Liver (tissue), 9 donors: Measurements from ENCODE around the gene MAP2K4. TPM values are rescaled to one million over a fixed set of nuclear protein-coding genes. Genes with fewer than 3 reads are reported as not detected.

Source experiments
- DNase-seq: peaks from one replicate; pipeline ENCODE4 v3.0.0-alpha.2; 2017; ENCODE audit warnings: low spot score
- H3K27ac ChIP-seq, 2 donors: one replicate each; pipeline ENCODE4 v1.7.0; 2013; ENCODE audit warnings: inconsistent platforms in 2 of 2, low read length in 2 of 2, control low read depth in 1 of 2, low read depth in 1 of 2, mild to moderate bottlenecking in 1 of 2
- H3K27me3 ChIP-seq, 4 donors: one replicate each; pipeline versions ENCODE4 v1.6.1 to v1.7.0; 2013; ENCODE audit warnings: low read length in 3 of 4, inconsistent platforms in 1 of 4, mild to moderate bottlenecking in 1 of 4, moderate library complexity in 1 of 4; ENCODE audit not compliant: control insufficient read depth in 4 of 4, insufficient read depth in 4 of 4
- H3K36me3 ChIP-seq, 4 donors: one replicate each; pipeline versions ENCODE4 v1.6.1 to v1.7.0; 2013; ENCODE audit warnings: low read length in 3 of 4, mild to moderate bottlenecking in 3 of 4, low read depth in 1 of 4, moderate library complexity in 1 of 4; ENCODE audit not compliant: control insufficient read depth in 4 of 4, insufficient read depth in 3 of 4
- H3K4me1 ChIP-seq, 4 donors: one replicate each; pipeline versions ENCODE4 v1.6.1 to v1.7.0; 2013; ENCODE audit warnings: low read length in 3 of 4, mild to moderate bottlenecking in 3 of 4, moderate library complexity in 1 of 4; ENCODE audit not compliant: control insufficient read depth in 4 of 4, insufficient read depth in 4 of 4
- H3K4me3 ChIP-seq, 3 donors: one replicate each; pipeline versions ENCODE4 v1.6.1 to v1.7.0; 2013; ENCODE audit warnings: low read length in 3 of 3, control low read depth in 1 of 3, low read depth in 1 of 3, mild to moderate bottlenecking in 1 of 3
- H3K9ac ChIP-seq, 2 donors: one replicate each; pipeline ENCODE4 v1.7.0; 2013; ENCODE audit warnings: low read length in 2 of 2, mild to moderate bottlenecking in 2 of 2, moderate library complexity in 2 of 2, control low read depth in 1 of 2, low read depth in 1 of 2
- H3K9me3 ChIP-seq, 4 donors: one replicate each; pipeline versions ENCODE4 v1.6.1 to v1.7.0; 2013; ENCODE audit warnings: low read length in 3 of 4; ENCODE audit not compliant: control insufficient read depth in 4 of 4
- ATF3 ChIP-seq: IDR thresholded peaks from 2 replicates; pipeline ENCODE4 v1.6.1; 2016; ENCODE audit warnings: antibody characterized with exemption
- CTCF ChIP-seq: fragments of 150-350 bp; IDR thresholded peaks from 2 replicates; pipeline ENCODE4 v1.5.1; 2017; ENCODE audit warnings: improper control_type of control experiment, low read depth, low read length; ENCODE audit not compliant: missing input control
- EGR1 ChIP-seq, 2 donors: IDR thresholded peaks; 2 replicates each; pipeline ENCODE4 v1.6.1; 2016 to 2018; ENCODE audit warnings: antibody characterized with exemption in 2 of 2, low read depth in 2 of 2
- GABPA ChIP-seq, 2 donors: IDR thresholded peaks in 1 of 2; conservative IDR thresholded peaks in 1 of 2; 2 replicates each; pipeline ENCODE4 v1.6.1; 2016; ENCODE audit warnings: antibody characterized with exemption in 2 of 2, mild to moderate bottlenecking in 1 of 2, moderate library complexity in 1 of 2
- HNF4A ChIP-seq, 2 donors: conservative IDR thresholded peaks; 2 replicates each; pipeline ENCODE4 v1.6.1; 2016; ENCODE audit warnings: antibody characterized with exemption in 2 of 2, mild to moderate bottlenecking in 2 of 2
- HNF4G ChIP-seq: IDR thresholded peaks from 2 replicates; pipeline ENCODE4 v1.6.1; 2016; ENCODE audit warnings: antibody characterized with exemption
- REST ChIP-seq: IDR thresholded peaks from 2 replicates; pipeline ENCODE4 v1.6.1; 2016; ENCODE audit warnings: antibody characterized with exemption, mild to moderate bottlenecking
- RXRA ChIP-seq, 2 donors: IDR thresholded peaks; 2 replicates each; pipeline ENCODE4 v1.6.1; 2017 to 2018; ENCODE audit warnings: antibody characterized with exemption in 2 of 2, mild to moderate bottlenecking in 1 of 2
- SP1 ChIP-seq: IDR thresholded peaks from 2 replicates; pipeline ENCODE4 v1.6.1; 2018; ENCODE audit warnings: antibody characterized with exemption, mild to moderate bottlenecking
- YY1 ChIP-seq: IDR thresholded peaks from 2 replicates; pipeline ENCODE4 v1.6.1; 2016; ENCODE audit warnings: antibody characterized with exemption, mild to moderate bottlenecking
- WGBS: extraction: QIAGEN DNeasy Blood & Tissue Kit; methylation state at CpG from one replicate; pipeline ENCODE4 v1.1.7; 2013; 5-methylcytosine and 5-hydroxymethylcytosine counted together
- polyA plus RNA-seq, 2 donors: library from polyadenylated mRNA; stranded (reverse) in 1 of 2; unstranded in 1 of 2; fragments of 200-250 nt in 1 of 2; fragments of >200 nt in 1 of 2; fragmentation: Nextera tagmentation in 1 of 2; extraction: Ambion mirVana in 1 of 2; gene quantifications; one replicate each; pipeline versions ENCODE4 v1.2.1 to v1.2.3, GENCODE V29; 2013 to 2015
- total RNA-seq, 2 donors: library from RNA; depleted of rRNA; stranded (reverse); fragments of >200 nt; gene quantifications; one replicate each; pipeline ENCODE4 v1.2.3, GENCODE V29; 2014
- TF ChIP-seq, protein P1 (sequence below): IDR thresholded peaks from 2 replicates; pipeline ENCODE4 v1.6.1; 2016; ENCODE audit warnings: antibody characterized with exemption
- donor health status: healthy.
- donor health status: healthy.
- donor health status: healthy.
- donor health status: healthy.
- donor health status: healthy.

The MAP2K4 gene
- total and polyA plus RNA-seq, 4 donors, result 9.2 to 23.8 (median 14.7) TPM

DNA sequence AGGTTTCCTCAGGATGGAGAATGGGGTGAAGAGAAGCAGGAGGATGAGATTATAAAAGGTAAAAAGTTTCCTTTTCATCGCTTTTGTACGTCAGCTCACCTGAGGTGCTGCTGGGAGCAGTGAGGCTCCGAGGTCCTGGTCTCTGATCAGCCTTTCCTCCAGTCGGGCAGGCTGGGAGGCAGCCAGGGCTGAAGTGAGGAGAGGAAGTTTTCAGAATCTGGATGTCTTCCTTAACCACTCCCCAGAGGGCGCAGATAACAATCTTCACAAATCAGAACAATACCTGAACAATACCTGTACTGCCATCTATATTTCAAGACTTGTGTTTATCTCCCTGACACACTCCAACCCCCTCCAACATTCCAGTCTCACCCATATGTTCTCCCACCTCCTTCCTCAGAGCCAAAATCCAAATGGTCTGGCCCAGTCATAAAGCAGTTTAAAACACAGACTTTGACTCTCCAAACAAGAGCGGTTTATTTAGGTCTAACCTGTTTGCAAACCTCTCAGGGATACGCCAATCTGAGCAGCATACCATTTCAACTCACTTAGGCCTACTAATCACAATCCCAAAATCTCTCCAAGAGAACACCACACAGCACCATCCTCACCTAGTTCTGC is 30.2 kb upstream of the MAP2K4 start:
- Histone ChIP-seq H3K4me3 (no peak overlapping the region), H3K36me3 (peaks cover 0 to 6% (median 5%) of the 10 kb centered on the region in 4 donors), H3K27me3 (no peaks in the 10 kb centered on the region), H3K4me1 (peaks cover 2 to 19% (median 13%) of the 10 kb centered on the region in 4 donors), H3K9ac (no peak overlapping the region), H3K9me3 (no peaks in the 10 kb centered on the region), H3K27ac (no peak overlapping the region)
- no peak for DNase-seq
- 59% methylated on average over 7 of the region's 7 CpGs for WGBS
- TF ChIP-seq RXRA (IDR thresholded peaks at IDR 0.05), result no peak
- TF ChIP-seq CTCF, result no peak
- no peak for TF ChIP-seq ATF3
- no peak for TF ChIP-seq HNF4G
- no peak for TF ChIP-seq REST
- TF ChIP-seq EGR1 (IDR thresholded peaks at IDR 0.05; ENCODE audit: low read depth in 2 of 2), result no peak
- TF ChIP-seq GABPA (IDR thresholded peaks at IDR 0.05 in 1 of 2, conservative IDR thresholded peaks at IDR 0.05 in 1 of 2), result no peak
- no peak for TF ChIP-seq YY1
- no peak for TF ChIP-seq HNF4A (conservative IDR thresholded peaks at IDR 0.05)
- no peak for TF ChIP-seq SP1

DNA sequence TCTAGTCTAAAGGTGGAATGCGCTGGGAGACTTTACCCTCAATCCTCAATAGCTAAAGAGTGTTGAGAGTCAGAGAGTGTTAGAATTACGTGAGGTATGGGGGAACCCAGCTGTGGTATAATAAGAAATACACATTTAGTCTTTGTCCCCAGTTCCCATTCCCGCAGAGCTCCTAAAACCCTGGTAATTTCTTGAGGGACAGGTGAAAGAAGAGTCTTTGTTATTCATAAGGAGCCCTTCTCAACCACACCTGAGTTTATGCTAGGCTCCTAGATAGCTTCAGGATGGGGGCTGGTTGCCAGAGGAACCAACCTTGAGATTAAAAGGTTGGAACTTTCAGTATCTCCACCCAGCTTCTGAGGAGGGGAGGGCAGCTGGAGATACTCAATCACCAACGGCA is 29.2 kb upstream of the MAP2K4 start:
- DNase-seq, result no peak
- H3K27me3 ChIP-seq, result no peaks in the 10 kb centered on the region
- H3K4me3 ChIP-seq, result no peak overlapping the region
- H3K4me1 ChIP-seq, result peaks cover 2 to 13% (median 8%) of the 10 kb centered on the region in 4 donors
- H3K9me3 ChIP-seq, result no peaks in the 10 kb centered on the region
- TF ChIP-seq, protein P1, sequence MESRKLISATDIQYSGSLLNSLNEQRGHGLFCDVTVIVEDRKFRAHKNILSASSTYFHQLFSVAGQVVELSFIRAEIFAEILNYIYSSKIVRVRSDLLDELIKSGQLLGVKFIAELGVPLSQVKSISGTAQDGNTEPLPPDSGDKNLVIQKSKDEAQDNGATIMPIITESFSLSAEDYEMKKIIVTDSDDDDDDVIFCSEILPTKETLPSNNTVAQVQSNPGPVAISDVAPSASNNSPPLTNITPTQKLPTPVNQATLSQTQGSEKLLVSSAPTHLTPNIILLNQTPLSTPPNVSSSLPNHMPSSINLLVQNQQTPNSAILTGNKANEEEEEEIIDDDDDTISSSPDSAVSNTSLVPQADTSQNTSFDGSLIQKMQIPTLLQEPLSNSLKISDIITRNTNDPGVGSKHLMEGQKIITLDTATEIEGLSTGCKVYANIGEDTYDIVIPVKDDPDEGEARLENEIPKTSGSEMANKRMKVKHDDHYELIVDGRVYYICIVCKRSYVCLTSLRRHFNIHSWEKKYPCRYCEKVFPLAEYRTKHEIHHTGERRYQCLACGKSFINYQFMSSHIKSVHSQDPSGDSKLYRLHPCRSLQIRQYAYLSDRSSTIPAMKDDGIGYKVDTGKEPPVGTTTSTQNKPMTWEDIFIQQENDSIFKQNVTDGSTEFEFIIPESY, result no peak
- peaks cover 0 to 6% (median 5%) of the 10 kb centered on the region in 4 donors for H3K36me3 ChIP-seq
- H3K27ac ChIP-seq, result no peak overlapping the region
- H3K9ac ChIP-seq, result no peak overlapping the region
- WGBS, result 70% methylated on average over 4 of the region's 4 CpGs
